DMS114 treated with DMSO at 0.1 percent for 48 hours (cell line): Measurements from ENCODE around the gene MACROD2.

Experiments used
- DNase-seq: peaks from one replicate; lab custom pipeline; 2025; ENCODE audit not compliant: unreplicated experiment; lab: John Stamatoyannopoulos, UW

MACROD2 gene

GRCh38 chr20:15742087-15742486, 1746.8 kb downstream of the MACROD2 start:
- no peak for DNase-seq

DNA sequence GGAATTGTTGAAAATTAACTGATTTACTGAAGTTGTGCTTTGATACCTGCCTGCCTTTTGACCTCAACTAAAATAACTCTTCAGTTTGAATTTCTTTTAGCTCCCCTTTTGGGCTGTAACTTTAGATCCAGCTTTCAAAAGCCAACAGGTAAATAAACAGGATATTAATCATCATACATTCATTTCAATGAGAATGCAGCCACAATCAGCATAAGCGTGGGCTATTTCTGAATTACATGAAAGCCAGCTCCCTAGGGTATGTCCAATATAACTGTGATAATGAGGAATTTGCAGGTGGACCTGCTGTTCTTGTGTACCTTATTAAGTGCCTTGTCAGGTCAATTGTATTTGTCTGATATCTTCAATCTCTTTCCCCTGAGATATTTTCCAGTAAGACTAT, 1747.3 kb downstream of the MACROD2 start:
- DNase-seq, result no peak

- no peak for DNase-seq
These were observed 1760.9 kb downstream of the MACROD2 start for GRCh38 chr20:15756002-15756753.

- DNase-seq, result no peak
These were observed 1761.4 kb downstream of the MACROD2 start for GRCh38 chr20:15756754-15757115.

- DNase-seq, result no peak
These were observed 1764.3 kb downstream of the MACROD2 start for GRCh38 chr20:15759594-15759993.

DNA sequence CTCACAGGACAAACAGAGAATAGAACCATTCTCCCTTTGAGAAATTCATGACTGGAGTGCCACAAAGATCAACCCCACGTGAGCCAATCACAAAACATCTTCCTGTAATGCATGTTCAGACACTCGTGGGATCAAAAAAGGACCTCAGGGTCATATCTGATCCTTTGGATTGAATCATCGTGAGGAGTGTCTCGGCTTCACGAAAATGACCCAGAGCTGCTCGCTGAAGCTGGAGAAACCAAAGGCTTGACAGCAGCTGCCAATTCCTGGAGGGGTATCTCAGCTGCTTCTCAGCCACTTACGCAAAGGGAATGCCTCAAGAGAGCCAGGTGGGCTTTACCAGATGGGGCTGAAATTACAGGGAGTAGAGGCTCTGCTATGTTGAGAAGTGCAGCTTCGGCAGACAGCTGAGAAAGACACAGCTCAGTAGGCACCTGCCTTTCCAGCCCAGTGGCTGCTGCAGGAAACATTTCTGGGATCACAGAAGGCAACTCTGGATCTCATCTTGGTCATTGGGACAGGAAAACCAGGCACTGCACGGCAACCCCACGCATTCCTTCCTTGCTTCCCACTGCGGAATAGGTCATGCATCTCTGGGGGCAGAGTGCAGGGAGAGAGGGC, 1764.8 kb downstream of the MACROD2 start:
- no peak for DNase-seq

- no peak for DNase-seq
These were observed 1768.0 kb downstream of the MACROD2 start for GRCh38 chr20:15763366-15763765.

GRCh38 chr20:15767586-15767985, 1772.3 kb downstream of the MACROD2 start:
- no peak for DNase-seq

GRCh38 chr20:15767999-15768741, 1772.9 kb downstream of the MACROD2 start:
- no peak for DNase-seq

GRCh38 chr20:15772826-15773225, 1777.5 kb downstream of the MACROD2 start:
- DNase-seq, result no peak

DNA sequence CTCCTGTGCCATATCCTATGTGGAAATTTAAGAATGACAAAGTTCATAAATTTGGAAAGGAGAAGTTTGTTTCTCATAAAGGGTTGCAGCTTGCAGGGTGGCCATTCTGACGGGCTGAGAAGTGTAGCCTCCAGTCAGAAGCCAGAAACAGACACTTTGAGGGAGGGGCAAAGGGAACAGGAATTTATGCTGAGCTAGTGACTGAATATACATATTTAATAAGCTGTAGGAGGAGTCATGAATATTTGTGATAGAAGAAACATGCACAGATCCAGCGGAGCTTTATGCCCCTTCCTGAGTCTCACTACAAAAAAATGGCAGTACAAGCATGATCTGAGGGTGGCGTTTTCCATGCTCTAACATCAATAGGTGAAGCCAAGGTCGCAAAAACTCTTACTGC, 1779.6 kb downstream of the MACROD2 start:
- DNase-seq, result no peak

DNA sequence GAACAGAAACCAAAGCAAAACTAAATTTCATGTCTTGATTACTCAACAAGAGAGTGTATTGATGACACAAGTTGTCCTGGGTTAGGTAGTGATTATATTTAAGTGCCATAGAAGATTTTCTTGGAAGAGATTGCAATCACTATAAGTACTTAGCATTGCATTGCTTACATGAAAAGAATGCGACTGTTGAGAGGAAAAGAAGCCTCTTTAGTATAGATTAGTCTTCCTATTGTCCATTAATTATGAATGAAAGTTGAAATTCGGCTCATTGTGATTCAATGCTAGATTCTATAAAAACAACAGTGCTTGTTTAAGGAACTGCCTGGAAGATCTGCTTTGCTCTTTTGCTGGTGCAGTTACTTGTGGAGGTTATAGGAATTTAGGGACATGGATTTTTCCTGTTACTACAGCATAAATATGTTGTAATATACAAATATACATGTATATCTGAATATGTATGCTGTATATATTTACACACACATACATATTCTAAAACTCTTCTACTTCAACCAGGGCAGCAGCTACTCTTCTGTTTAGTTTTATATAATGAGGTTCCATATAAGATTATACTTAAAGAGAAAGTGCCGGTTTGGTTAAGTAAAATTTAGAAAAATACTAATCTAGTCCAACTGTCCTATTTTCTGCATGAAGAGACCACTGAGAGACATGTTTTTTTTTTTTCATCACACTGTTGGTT, 1781.6 kb downstream of the MACROD2 start:
- no peak for DNase-seq

- DNase-seq, result no peak
These were observed 1788.7 kb downstream of the MACROD2 start for GRCh38 chr20:15784020-15784419.

DNA sequence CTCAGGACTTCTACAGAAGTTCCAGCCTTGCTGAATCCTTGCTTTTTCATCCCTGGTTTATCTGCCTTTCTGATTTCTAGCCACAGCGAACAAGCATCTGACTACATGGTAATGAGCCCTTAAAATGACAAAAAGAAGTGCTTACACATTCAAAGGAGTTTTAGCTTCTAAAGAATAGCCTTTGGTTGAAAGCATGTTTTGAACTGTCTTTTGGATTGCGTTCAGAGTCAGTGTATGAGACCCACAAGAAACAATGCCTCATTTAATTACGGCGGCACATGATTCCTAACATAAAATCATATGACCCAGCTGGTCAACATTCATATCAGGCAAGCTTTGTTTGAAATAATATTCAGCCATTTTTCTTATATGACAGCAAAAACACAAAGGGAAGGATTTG, 1793.8 kb downstream of the MACROD2 start:
- DNase-seq, result no peak

DNA sequence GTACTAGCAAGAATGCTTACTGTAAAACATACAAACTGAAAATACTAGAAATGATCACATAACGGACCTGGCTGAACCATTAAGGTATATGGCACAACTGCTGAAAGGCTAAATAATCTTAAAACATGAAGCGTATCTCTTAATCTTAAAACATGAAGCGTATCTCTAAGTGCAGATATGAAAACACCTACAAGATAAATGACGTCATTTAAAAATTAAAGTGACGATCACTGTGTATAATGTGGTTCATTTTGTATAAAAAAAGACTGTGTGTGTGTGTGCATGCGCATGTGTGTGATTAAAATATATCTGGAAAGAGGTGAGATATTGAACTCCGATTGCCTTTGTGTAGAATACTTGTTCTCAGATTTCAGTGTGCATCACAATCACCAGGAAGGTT, 1797.5 kb downstream of the MACROD2 start:
- no peak for DNase-seq

DNA sequence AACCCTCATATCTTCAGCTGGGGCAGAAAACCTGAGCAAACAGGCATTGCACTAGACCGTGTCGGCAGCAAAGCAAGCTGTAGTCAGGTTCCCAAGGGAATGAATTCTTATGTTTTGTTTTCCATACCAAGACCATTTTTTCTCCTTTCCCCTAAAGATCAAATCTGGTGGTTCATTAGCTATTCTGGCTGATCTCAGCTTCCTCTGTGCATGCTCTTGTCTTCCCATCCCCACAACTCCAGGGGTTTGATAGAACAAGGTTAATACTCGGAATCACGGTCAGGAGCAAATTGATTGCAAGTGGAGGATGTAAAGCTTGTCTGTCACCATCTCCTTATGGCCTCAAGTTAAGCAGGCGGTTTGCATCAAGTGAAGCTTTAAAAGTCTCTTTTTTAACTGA, 1799.1 kb downstream of the MACROD2 start:
- no peak for DNase-seq

- DNase-seq, result no peak
These were observed 1800.1 kb downstream of the MACROD2 start for GRCh38 chr20:15795305-15796019.

DNA sequence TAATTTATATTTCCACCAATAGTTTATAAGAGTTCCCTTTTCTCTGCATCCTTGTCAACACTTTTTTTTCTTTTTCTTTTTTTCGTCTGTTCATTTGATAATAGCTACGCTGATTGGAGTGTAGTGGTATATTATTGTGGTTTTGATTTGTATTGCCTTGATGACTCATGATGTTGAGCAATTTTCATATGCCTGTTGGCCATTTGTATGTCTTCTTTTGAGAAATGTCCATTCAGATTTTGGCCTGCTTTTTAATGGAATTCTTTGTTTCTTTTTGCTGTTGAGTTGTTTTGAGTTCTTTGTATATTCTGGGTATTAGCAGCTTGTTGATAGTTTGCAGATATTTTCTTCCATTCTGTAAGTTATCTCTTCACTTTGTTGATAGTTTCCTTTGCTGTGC, 1804.6 kb downstream of the MACROD2 start:
- no peak for DNase-seq

GRCh38 chr20:15802020-15802419, 1806.7 kb downstream of the MACROD2 start:
- DNase-seq, result no peak

DNA sequence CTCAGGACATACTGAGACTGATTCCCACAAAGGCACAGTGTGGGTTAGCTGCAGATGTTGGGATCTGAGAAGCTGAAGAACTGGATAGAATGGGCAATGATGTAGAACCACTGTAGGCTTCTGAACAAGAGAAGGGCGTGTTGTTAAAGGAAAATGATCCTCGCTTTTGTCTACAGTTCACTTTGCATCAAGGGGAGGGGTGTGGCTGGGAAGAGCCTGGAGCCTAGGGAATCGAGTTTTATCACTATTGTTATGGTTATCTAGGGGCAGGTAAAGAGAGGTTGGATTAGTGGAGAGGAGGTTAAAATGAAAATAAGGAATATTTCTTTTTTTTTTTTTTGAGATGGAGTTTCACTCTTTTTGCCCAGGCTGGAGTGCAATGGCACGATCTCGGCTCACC, 1809.8 kb downstream of the MACROD2 start:
- no peak for DNase-seq

GRCh38 chr20:15806105-15806504, 1810.8 kb downstream of the MACROD2 start:
- no peak for DNase-seq
